Measurements from ENCODE around the gene BTBD1. TPM values are rescaled to one million over a fixed set of nuclear protein-coding genes. Genes with fewer than 3 reads are reported as not detected.

Gene BTBD1
- total RNA-seq, 1 experiment from 2014 or later: 80.0 TPM

DNA sequence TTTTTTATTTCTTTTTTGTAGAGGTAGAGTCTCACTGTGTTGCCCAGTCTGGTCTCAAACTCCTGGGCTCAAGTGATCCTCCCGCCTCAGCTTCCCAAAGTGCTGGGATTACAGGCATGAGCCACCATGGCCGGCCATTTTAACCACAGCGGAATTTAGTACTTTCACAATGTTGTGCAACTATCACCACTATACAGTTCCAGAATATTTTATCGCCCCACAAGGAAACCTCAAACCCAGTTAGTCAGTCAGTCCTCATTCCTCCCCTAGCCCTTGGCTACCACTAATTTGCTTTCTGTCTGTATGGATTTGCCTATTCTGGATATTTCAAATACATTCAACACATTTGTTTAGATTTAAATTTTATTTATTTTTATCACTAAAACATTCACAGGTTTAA lies 99.0 kb downstream of the BTBD1 start:
- Histone ChIP-seq H3K27ac (ENCODE audit: low read depth, low read length) (no peak overlapping the region), H3K9me3 (ENCODE audit: control insufficient read depth in 1 of 2, insufficient read depth in 1 of 2, low read depth in 1 of 2, low read length in 2 of 2) (no peaks in the 10 kb centered on the region), H3K27me3 (ENCODE audit: insufficient read depth, low read length) (0 out of 2 replicates have a peak, but pooled peaks cover 4% of the 10 kb centered on the region), H3K9ac (ENCODE audit: low read length) (no peak overlapping the region), H3K36me3 (ENCODE audit: control insufficient read depth in 1 of 2, insufficient read depth in 2 of 2, low read length in 2 of 2) (no peaks in the 10 kb centered on the region), H3K9me2 (ENCODE audit: insufficient read depth) (no peaks in the 10 kb centered on the region), H2AFZ (ENCODE audit: low read depth, low read length, poor library complexity, severe bottlenecking) (no peak overlapping the region), H3K4me3 (replicated peaks in 1 of 2; ENCODE audit: low read depth in 1 of 2, low read length in 2 of 2) (no peak overlapping the region), H3K4me2 (ENCODE audit: low read length) (no peak overlapping the region), H3K79me2 (ENCODE audit: insufficient read depth, low read length) (no peaks in the 10 kb centered on the region), H3K4me1 (ENCODE audit: control insufficient read depth in 1 of 2, insufficient read depth in 2 of 2, low read length in 2 of 2) (no peaks in the 10 kb centered on the region), H4K20me1 (ENCODE audit: insufficient read depth) (no peaks in the 10 kb centered on the region)
- TF ChIP-seq, protein P1, sequence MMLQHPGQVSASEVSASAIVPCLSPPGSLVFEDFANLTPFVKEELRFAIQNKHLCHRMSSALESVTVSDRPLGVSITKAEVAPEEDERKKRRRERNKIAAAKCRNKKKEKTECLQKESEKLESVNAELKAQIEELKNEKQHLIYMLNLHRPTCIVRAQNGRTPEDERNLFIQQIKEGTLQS (IDR thresholded peaks at IDR 0.05): no peak
- no peak for TF ChIP-seq SRF (IDR thresholded peaks at IDR 0.05; ENCODE audit: low read depth)
- TF ChIP-seq RAD21 (IDR thresholded peaks at IDR 0.05; ENCODE audit: low read depth): no peak
- TF ChIP-seq, protein P2, sequence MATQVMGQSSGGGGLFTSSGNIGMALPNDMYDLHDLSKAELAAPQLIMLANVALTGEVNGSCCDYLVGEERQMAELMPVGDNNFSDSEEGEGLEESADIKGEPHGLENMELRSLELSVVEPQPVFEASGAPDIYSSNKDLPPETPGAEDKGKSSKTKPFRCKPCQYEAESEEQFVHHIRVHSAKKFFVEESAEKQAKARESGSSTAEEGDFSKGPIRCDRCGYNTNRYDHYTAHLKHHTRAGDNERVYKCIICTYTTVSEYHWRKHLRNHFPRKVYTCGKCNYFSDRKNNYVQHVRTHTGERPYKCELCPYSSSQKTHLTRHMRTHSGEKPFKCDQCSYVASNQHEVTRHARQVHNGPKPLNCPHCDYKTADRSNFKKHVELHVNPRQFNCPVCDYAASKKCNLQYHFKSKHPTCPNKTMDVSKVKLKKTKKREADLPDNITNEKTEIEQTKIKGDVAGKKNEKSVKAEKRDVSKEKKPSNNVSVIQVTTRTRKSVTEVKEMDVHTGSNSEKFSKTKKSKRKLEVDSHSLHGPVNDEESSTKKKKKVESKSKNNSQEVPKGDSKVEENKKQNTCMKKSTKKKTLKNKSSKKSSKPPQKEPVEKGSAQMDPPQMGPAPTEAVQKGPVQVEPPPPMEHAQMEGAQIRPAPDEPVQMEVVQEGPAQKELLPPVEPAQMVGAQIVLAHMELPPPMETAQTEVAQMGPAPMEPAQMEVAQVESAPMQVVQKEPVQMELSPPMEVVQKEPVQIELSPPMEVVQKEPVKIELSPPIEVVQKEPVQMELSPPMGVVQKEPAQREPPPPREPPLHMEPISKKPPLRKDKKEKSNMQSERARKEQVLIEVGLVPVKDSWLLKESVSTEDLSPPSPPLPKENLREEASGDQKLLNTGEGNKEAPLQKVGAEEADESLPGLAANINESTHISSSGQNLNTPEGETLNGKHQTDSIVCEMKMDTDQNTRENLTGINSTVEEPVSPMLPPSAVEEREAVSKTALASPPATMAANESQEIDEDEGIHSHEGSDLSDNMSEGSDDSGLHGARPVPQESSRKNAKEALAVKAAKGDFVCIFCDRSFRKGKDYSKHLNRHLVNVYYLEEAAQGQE (IDR thresholded peaks at IDR 0.05; ENCODE audit: low read depth): no peak
- no peak for TF ChIP-seq POLR2A (IDR thresholded peaks at IDR 0.05; ENCODE audit: borderline replicate concordance, extremely low read depth, insufficient read depth, insufficient read length)
- no peak for TF ChIP-seq FOSL1 (IDR thresholded peaks at IDR 0.05; ENCODE audit: low read depth)
- no peak for TF ChIP-seq EGR1 (IDR thresholded peaks at IDR 0.05; ENCODE audit: low read depth)
- no peak for TF ChIP-seq YY1 (IDR thresholded peaks at IDR 0.05; ENCODE audit: extremely low read depth, insufficient replicate concordance, low read depth, low read length)
- TF ChIP-seq, protein P3, sequence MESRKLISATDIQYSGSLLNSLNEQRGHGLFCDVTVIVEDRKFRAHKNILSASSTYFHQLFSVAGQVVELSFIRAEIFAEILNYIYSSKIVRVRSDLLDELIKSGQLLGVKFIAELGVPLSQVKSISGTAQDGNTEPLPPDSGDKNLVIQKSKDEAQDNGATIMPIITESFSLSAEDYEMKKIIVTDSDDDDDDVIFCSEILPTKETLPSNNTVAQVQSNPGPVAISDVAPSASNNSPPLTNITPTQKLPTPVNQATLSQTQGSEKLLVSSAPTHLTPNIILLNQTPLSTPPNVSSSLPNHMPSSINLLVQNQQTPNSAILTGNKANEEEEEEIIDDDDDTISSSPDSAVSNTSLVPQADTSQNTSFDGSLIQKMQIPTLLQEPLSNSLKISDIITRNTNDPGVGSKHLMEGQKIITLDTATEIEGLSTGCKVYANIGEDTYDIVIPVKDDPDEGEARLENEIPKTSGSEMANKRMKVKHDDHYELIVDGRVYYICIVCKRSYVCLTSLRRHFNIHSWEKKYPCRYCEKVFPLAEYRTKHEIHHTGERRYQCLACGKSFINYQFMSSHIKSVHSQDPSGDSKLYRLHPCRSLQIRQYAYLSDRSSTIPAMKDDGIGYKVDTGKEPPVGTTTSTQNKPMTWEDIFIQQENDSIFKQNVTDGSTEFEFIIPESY (IDR thresholded peaks at IDR 0.05; ENCODE audit: extremely low read depth, insufficient replicate concordance, low read length): no peak
- TF ChIP-seq SIN3A (IDR thresholded peaks at IDR 0.05; ENCODE audit: low read depth): no peak
- no peak for TF ChIP-seq TCF7L2 (IDR thresholded peaks at IDR 0.05; ENCODE audit: borderline replicate concordance, extremely low read depth, insufficient read depth, insufficient read length)
- DNase-seq (ENCODE audit: low read depth, low spot score) (no peak), ATAC-seq (no peak)
- no TSS peak for BruUV-seq (replicated peaks)
- CTCF ChIA-PET: no interaction called here
- RAD21 ChIA-PET (ENCODE audit: low non-redundant PET in 1 of 2, low total read pairs in 2 of 2, uncharacterized antibody in 2 of 2, unreplicated experiment in 2 of 2): no interaction called here
- POLR2A ChIA-PET: no interaction called here
- intact Hi-C loops (cut with micrococcal nuclease): no loop called here

All from HCT116 (cell line).